IPS-18a (cell line): Measurements from ENCODE around the gene A3GALT2.

Source experiments
- H3K27ac ChIP-seq: one replicate; pipeline ENCODE4 v1.5.1; 2013; ENCODE audit warnings: low read length
- H3K27me3 ChIP-seq: one replicate; pipeline ENCODE4 v1.6.1; 2013; ENCODE audit warnings: mild to moderate bottlenecking, low read length; ENCODE audit not compliant: control insufficient read depth, insufficient read depth
- H3K36me3 ChIP-seq: one replicate; pipeline ENCODE4 v1.6.1; 2013; ENCODE audit warnings: low read depth, low read length; ENCODE audit not compliant: control insufficient read depth
- H3K4me1 ChIP-seq: one replicate; pipeline ENCODE4 v1.6.1; 2013; ENCODE audit warnings: low read depth, low read length; ENCODE audit not compliant: control insufficient read depth
- H3K4me3 ChIP-seq: one replicate; pipeline ENCODE4 v1.5.1; 2013; ENCODE audit warnings: low read length
- H3K9ac ChIP-seq: one replicate; pipeline ENCODE4 v1.6.1; 2013; ENCODE audit warnings: mild to moderate bottlenecking, low read length, moderate library complexity
- H3K9me3 ChIP-seq: one replicate; pipeline ENCODE4 v1.6.1; 2013; ENCODE audit warnings: low read depth, low read length; ENCODE audit not compliant: control insufficient read depth

The A3GALT2 gene

GRCh38 chr1:33265780-33266605, 54.9 kb downstream of the A3GALT2 start:
- Histone ChIP-seq H3K4me3 (no peak overlapping the region), H3K27ac (no peak overlapping the region), H3K27me3 (no peaks in the 10 kb centered on the region), H3K36me3 (peaks cover 5% of the 10 kb centered on the region), H3K4me1 (no peaks in the 10 kb centered on the region), H3K9ac (no peak overlapping the region), H3K9me3 (no peaks in the 10 kb centered on the region)

- Histone ChIP-seq H3K36me3 (peaks cover 5% of the 10 kb centered on the region), H3K4me3 (no peak overlapping the region), H3K9ac (no peak overlapping the region), H3K27me3 (no peaks in the 10 kb centered on the region), H3K9me3 (no peaks in the 10 kb centered on the region), H3K27ac (no peak overlapping the region), H3K4me1 (no peaks in the 10 kb centered on the region)
These were observed 56.9 kb downstream of the A3GALT2 start for GRCh38 chr1:33263890-33264504.

- Histone ChIP-seq H3K9me3 (no peaks in the 10 kb centered on the region), H3K4me1 (peaks cover 9% of the 10 kb centered on the region), H3K4me3 (no peak overlapping the region), H3K9ac (no peak overlapping the region), H3K27ac (no peak overlapping the region), H3K36me3 (peaks cover 5% of the 10 kb centered on the region), H3K27me3 (no peaks in the 10 kb centered on the region)
These were observed 59.6 kb downstream of the A3GALT2 start for GRCh38 chr1:33261344-33261743.

- no peaks in the 10 kb centered on the region for H3K9me3 ChIP-seq
- H3K4me3 ChIP-seq, result no peak overlapping the region
- H3K36me3 ChIP-seq, result peaks cover 5% of the 10 kb centered on the region
- H3K9ac ChIP-seq, result no peak overlapping the region
- H3K4me1 ChIP-seq, result peaks cover 9% of the 10 kb centered on the region
- H3K27me3 ChIP-seq, result no peaks in the 10 kb centered on the region
- H3K27ac ChIP-seq, result no peak overlapping the region
These were observed 60.5 kb downstream of the A3GALT2 start for GRCh38 chr1:33260439-33260838.

- Histone ChIP-seq H3K4me1 (peaks cover 9% of the 10 kb centered on the region), H3K9ac (no peak overlapping the region), H3K4me3 (no peak overlapping the region), H3K9me3 (no peaks in the 10 kb centered on the region), H3K27ac (no peak overlapping the region), H3K36me3 (peaks cover 5% of the 10 kb centered on the region), H3K27me3 (no peaks in the 10 kb centered on the region)
These were observed 61.0 kb downstream of the A3GALT2 start for GRCh38 chr1:33259879-33260278.

GRCh38 chr1:33258788-33259274, 62.1 kb downstream of the A3GALT2 start:
- H3K27ac ChIP-seq, result no peak overlapping the region
- H3K4me3 ChIP-seq, result no peak overlapping the region
- no peak overlapping the region for H3K9ac ChIP-seq
- H3K36me3 ChIP-seq, result peaks cover 5% of the 10 kb centered on the region
- H3K9me3 ChIP-seq, result no peaks in the 10 kb centered on the region
- H3K27me3 ChIP-seq, result no peaks in the 10 kb centered on the region
- peaks cover 9% of the 10 kb centered on the region for H3K4me1 ChIP-seq

GRCh38 chr1:33257772-33258712, 62.9 kb downstream of the A3GALT2 start:
- Histone ChIP-seq H3K36me3 (peaks cover 5% of the 10 kb centered on the region), H3K4me3 (peak overlapping the region; percentile 86), H3K27me3 (no peaks in the 10 kb centered on the region), H3K9ac (peak overlapping the region; percentile 97), H3K4me1 (peaks cover 9% of the 10 kb centered on the region), H3K9me3 (no peaks in the 10 kb centered on the region), H3K27ac (no peak overlapping the region)

GRCh38 chr1:33257207-33257771, 63.6 kb downstream of the A3GALT2 start:
- H3K27me3 ChIP-seq, result no peaks in the 10 kb centered on the region
- H3K9ac ChIP-seq, result peak overlapping the region; percentile 97
- H3K4me3 ChIP-seq, result peak overlapping the region; percentile 86
- peaks cover 9% of the 10 kb centered on the region for H3K4me1 ChIP-seq
- no peaks in the 10 kb centered on the region for H3K36me3 ChIP-seq
- H3K27ac ChIP-seq, result peak overlapping the region; percentile 51
- H3K9me3 ChIP-seq, result no peaks in the 10 kb centered on the region
